H1 (cell line): Measurements from ENCODE around the gene PPARA. TPM values are rescaled to one million over a fixed set of nuclear protein-coding genes. Genes with fewer than 3 reads are reported as not detected.

ENCODE experiments used
- CTCF ChIA-PET: fragments of 300-600 bp; sonication (Branson Sonifier 250); formaldehyde crosslinking; loops from one replicate; lab custom pipeline; 2021; ENCODE audit not compliant: partially characterized antibody; lab: Charles Lee
- POLR2A ChIA-PET: fragments of 300-600 bp; sonication (Branson Sonifier 250); formaldehyde crosslinking; loops from one replicate; lab custom pipeline; 2021; ENCODE audit warnings: inconsistent platforms; ENCODE audit not compliant: partially characterized antibody; lab: Charles Lee
- DNase-seq, 2 experiments: peaks; one replicate each; pipeline versions ENCODE4 v3.0.0 to v3.0.0-alpha.2; 2010 to 2022; ENCODE audit warnings: low spot score in 2 of 2, low read depth in 1 of 2, mixed read lengths in 1 of 2
- FAIRE-seq: peaks from 2 replicates; lab custom pipeline; 2011; peaks lifted over from hg19 to GRCh38; lab: Jason Lieb, UNC
- H2AFZ ChIP-seq: 2 replicates; pipeline ENCODE4 v1.8.1; 2012; ENCODE audit warnings: low read length, inconsistent platforms
- H2AK5ac ChIP-seq: 2 replicates; pipeline ENCODE4 v1.6.1; 2013; ENCODE audit warnings: low read depth, low read length
- H2BK120ac ChIP-seq: replicated peaks from 2 replicates; pipeline ENCODE3; 2013; ENCODE audit warnings: low read depth, low read length, inconsistent platforms
- H2BK12ac ChIP-seq: 2 replicates; pipeline ENCODE4 v1.6.1; 2013; ENCODE audit warnings: low read depth, low read length
- H2BK15ac ChIP-seq: 2 replicates; pipeline ENCODE4 v1.6.1; 2013; ENCODE audit warnings: low read length
- H2BK20ac ChIP-seq: 2 replicates; pipeline ENCODE4 v1.6.1; 2013; ENCODE audit warnings: low read length
- H2BK5ac ChIP-seq: 2 replicates; pipeline ENCODE4 v1.6.1; 2013; ENCODE audit warnings: low read depth, low read length
- H3K14ac ChIP-seq: 2 replicates; pipeline ENCODE4 v1.6.1; 2013; ENCODE audit warnings: inconsistent platforms; ENCODE audit not compliant: insufficient read length
- H3K18ac ChIP-seq: 2 replicates; pipeline ENCODE4 v1.6.1; 2013; ENCODE audit warnings: low read length; ENCODE audit errors: extremely low read depth
- H3K23ac ChIP-seq: 2 replicates; pipeline ENCODE4 v1.6.1; 2013; ENCODE audit warnings: inconsistent platforms; ENCODE audit not compliant: insufficient read length
- H3K23me2 ChIP-seq: 2 replicates; pipeline ENCODE4 v1.6.1; 2013; ENCODE audit warnings: low read depth, low read length
- H3K27ac ChIP-seq: 2 replicates; pipeline ENCODE4 v1.6.1; 2011; ENCODE audit warnings: low read depth, low read length, inconsistent platforms
- H3K27me3 ChIP-seq, 4 experiments: replicated peaks in 1 of 4; 1 replicate in 1 of 4; 2 replicates in 3 of 4; pipeline versions ENCODE4 v1.6.1 to v1.8.1; 2011 to 2013; ENCODE audit warnings: low read length in 3 of 4, mild to moderate bottlenecking in 3 of 4, inconsistent platforms in 2 of 4, mixed read lengths in 2 of 4, moderate library complexity in 1 of 4; ENCODE audit not compliant: control insufficient read depth in 3 of 4, insufficient read depth in 3 of 4; ENCODE audit errors: extremely low read depth in 1 of 4
- H3K36me3 ChIP-seq, 4 experiments: 2 replicates each; pipeline versions ENCODE4 v1.6.1 to v1.8.1; 2011 to 2013; ENCODE audit warnings: mild to moderate bottlenecking in 4 of 4, low read length in 3 of 4, moderate library complexity in 2 of 4, control low read depth in 1 of 4, inconsistent platforms in 1 of 4; ENCODE audit not compliant: insufficient read depth in 4 of 4, control insufficient read depth in 2 of 4
- H3K4ac ChIP-seq: replicated peaks from 2 replicates; pipeline ENCODE3; 2013; ENCODE audit warnings: low read length, low read depth, mixed read lengths, inconsistent platforms; ENCODE audit not compliant: insufficient read length
- H3K4me1 ChIP-seq, 4 experiments: replicated peaks in 1 of 4; 1 replicate in 1 of 4; 2 replicates in 3 of 4; pipeline versions ENCODE4 v1.6.1 to v1.8.1; 2011 to 2013; ENCODE audit warnings: low read length in 3 of 4, inconsistent platforms in 2 of 4, mixed read lengths in 1 of 4; ENCODE audit not compliant: insufficient read depth in 4 of 4, control insufficient read depth in 3 of 4
- H3K4me2 ChIP-seq, 2 experiments: 2 replicates each; pipeline versions ENCODE4 v1.6.1 to v1.8.1; 2011 to 2013; ENCODE audit warnings: low read depth in 2 of 2, low read length in 2 of 2, control low read depth in 1 of 2, inconsistent platforms in 1 of 2, mild to moderate bottlenecking in 1 of 2; ENCODE audit not compliant: insufficient read depth in 1 of 2
- H3K4me3 ChIP-seq, 4 experiments: fragments of 200-600, 300-600 bp in 1 of 4; sonication (generic), shearing (Covaris generic), sonication (Bioruptor Twin) in 1 of 4; 2 replicates each; pipeline versions ENCODE4 v1.5.1 to v1.8.1; 2011 to 2016; ENCODE audit warnings: low read length in 4 of 4, low read depth in 3 of 4, control low read depth in 2 of 4, inconsistent platforms in 2 of 4, mild to moderate bottlenecking in 2 of 4, mixed read lengths in 1 of 4, moderate library complexity in 1 of 4; ENCODE audit not compliant: insufficient read depth in 2 of 4; ENCODE audit errors: extremely low read depth in 1 of 4
- H3K56ac ChIP-seq: replicated peaks from 2 replicates; pipeline ENCODE3; 2013; ENCODE audit warnings: low read depth, mild to moderate bottlenecking, mixed read lengths, low read length, inconsistent platforms; ENCODE audit not compliant: insufficient read length
- H3K79me1 ChIP-seq: 2 replicates; pipeline ENCODE4 v1.6.1; 2013; ENCODE audit warnings: low read depth, low read length, control low read depth
- H3K79me2 ChIP-seq, 2 experiments: 2 replicates each; pipeline versions ENCODE4 v1.6.1 to v1.8.1; 2012 to 2013; ENCODE audit warnings: low read length in 2 of 2, mild to moderate bottlenecking in 2 of 2, inconsistent platforms in 1 of 2; ENCODE audit not compliant: insufficient read depth in 2 of 2, control insufficient read depth in 1 of 2
- H3K9ac ChIP-seq, 4 experiments: replicated peaks in 1 of 4; 1 replicate in 1 of 4; 2 replicates in 3 of 4; pipeline versions ENCODE4 v1.6.1 to v1.8.1; 2011 to 2013; ENCODE audit warnings: low read depth in 3 of 4, low read length in 3 of 4, control low read depth in 2 of 4, mild to moderate bottlenecking in 2 of 4, moderate library complexity in 2 of 4, inconsistent platforms in 1 of 4; ENCODE audit errors: extremely low read depth in 1 of 4
- H3K9me3 ChIP-seq, 2 experiments: 2 replicates each; pipeline versions ENCODE4 v1.6.1 to v1.8.1; 2012 to 2013; ENCODE audit warnings: mild to moderate bottlenecking in 2 of 2, moderate library complexity in 2 of 2, control low read depth in 1 of 2, inconsistent platforms in 1 of 2, low read depth in 1 of 2, low read length in 1 of 2, mixed read lengths in 1 of 2; ENCODE audit not compliant: insufficient read depth in 2 of 2
- H4K20me1 ChIP-seq, 2 experiments: replicated peaks in 1 of 2; 2 replicates each; pipeline versions ENCODE3 to v1.8.1; 2011 to 2013; ENCODE audit warnings: inconsistent platforms in 2 of 2, low read length in 2 of 2, mild to moderate bottlenecking in 1 of 2; ENCODE audit not compliant: insufficient read depth in 2 of 2, control insufficient read depth in 1 of 2
- H4K5ac ChIP-seq: 2 replicates; pipeline ENCODE4 v1.6.1; 2013; ENCODE audit warnings: low read length, low read depth, mixed read lengths, inconsistent platforms; ENCODE audit not compliant: insufficient read length
- H4K8ac ChIP-seq: 2 replicates; pipeline ENCODE4 v1.8.0; 2013; ENCODE audit warnings: mild to moderate bottlenecking, moderate library complexity, low read length, inconsistent platforms; ENCODE audit not compliant: insufficient read depth; ENCODE audit errors: extremely low read depth
- H4K91ac ChIP-seq: replicated peaks from 2 replicates; pipeline ENCODE3; 2013; ENCODE audit warnings: low read length, mixed read lengths, inconsistent platforms; ENCODE audit not compliant: insufficient read length
- CTBP2 ChIP-seq: IDR thresholded peaks from 2 replicates; pipeline ENCODE4 v1.7.0; 2011; ENCODE audit warnings: borderline replicate concordance, mild to moderate bottlenecking, moderate library complexity, mixed read lengths, low read length; ENCODE audit not compliant: insufficient read depth, insufficient read length
- EGR1 ChIP-seq: IDR thresholded peaks from 2 replicates; pipeline ENCODE4 v1.6.1; 2011; ENCODE audit warnings: low read depth, low read length, borderline replicate concordance
- GTF2F1 ChIP-seq: IDR thresholded peaks from 2 replicates; pipeline ENCODE4 v1.6.1; 2012; ENCODE audit warnings: low read depth, low read length, improper control_type of control experiment, borderline replicate concordance
- JUND ChIP-seq: IDR thresholded peaks from 2 replicates; pipeline ENCODE4 v1.6.1; 2011; ENCODE audit warnings: mild to moderate bottlenecking, improper control_type of control experiment, low read length
- KDM1A ChIP-seq: fragments of 200-600, 300-600 bp; sonication (generic); IDR thresholded peaks from 2 replicates; pipeline ENCODE4 v1.7.1; 2016; ENCODE audit warnings: mild to moderate bottlenecking, low read length, borderline replicate concordance
- POLR2A ChIP-seq, 2 experiments: IDR thresholded peaks; 1 replicate in 1 of 2; 2 replicates in 1 of 2; pipeline ENCODE4 v1.6.1; 2011; ENCODE audit warnings: low read depth in 2 of 2, low read length in 2 of 2, mild to moderate bottlenecking in 2 of 2; ENCODE audit errors: control extremely low read depth in 1 of 2
- RAD21 ChIP-seq, 2 experiments: IDR thresholded peaks in 1 of 2; conservative IDR thresholded peaks in 1 of 2; 2 replicates each; pipeline ENCODE4 v1.6.1; 2011; ENCODE audit warnings: low read depth in 2 of 2, low read length in 2 of 2, improper control_type of control experiment in 1 of 2, inconsistent platforms in 1 of 2, mild to moderate bottlenecking in 1 of 2, moderate library complexity in 1 of 2
- RXRA ChIP-seq: IDR thresholded peaks from 2 replicates; pipeline ENCODE4 v1.6.1; 2011; ENCODE audit warnings: low read depth, mild to moderate bottlenecking, low read length, moderate library complexity; ENCODE audit not compliant: insufficient read depth
- TCF12 ChIP-seq: IDR thresholded peaks from 2 replicates; pipeline ENCODE4 v1.6.1; 2011; ENCODE audit warnings: low read depth, mild to moderate bottlenecking, low read length
- TEAD4 ChIP-seq: IDR thresholded peaks from 2 replicates; pipeline ENCODE4 v1.6.1; 2012; ENCODE audit warnings: low read depth, low read length, inconsistent platforms, mixed read lengths
- WGBS, 2 experiments: shearing (Covaris generic) in 1 of 2; methylation state at CpG; one replicate each; pipeline versions ENCODE4 v1.1.6 to v1.1.7; 2013 to 2015; ENCODE audit warnings: low lambda C conversion rate in 2 of 2, mixed read lengths in 2 of 2, inconsistent platforms in 1 of 2, low coverage in 1 of 2, missing lambda C conversion rate in 1 of 2; ENCODE audit not compliant: insufficient replicate concordance in 2 of 2, insufficient coverage in 1 of 2, insufficient read length in 1 of 2; ENCODE audit errors: extremely low coverage in 1 of 2, missing lambda C conversion rate in 1 of 2; 5-methylcytosine and 5-hydroxymethylcytosine counted together
- polyA plus RNA-seq, 7 experiments: library from polyadenylated mRNA; depleted of rRNA in 3 of 7; stranded (reverse) in 5 of 7; unstranded in 2 of 7; fragments of >200 nt in 5 of 7; fragments of 200-250 nt in 2 of 7; gene quantifications; 1 replicate in 5 of 7; 2 replicates in 1 of 7; 4 replicates in 1 of 7; pipeline versions ENCODE4 v1.2.1 to v1.2.3, GENCODE V29; 2011 to 2013; ENCODE audit warnings: missing spikeins in 2 of 7, mixed read lengths in 2 of 7
- total RNA-seq: library from RNA; stranded (reverse); fragmentation: NEBNext Ultra II Directional; extraction: Animal tissue kit (Norgen Biotek cat#: 25700); gene quantifications from 2 replicates; pipeline ENCODE4 v1.2.1, GENCODE V29; 2021
- TF ChIP-seq, protein P1 (sequence below): IDR thresholded peaks from 2 replicates; pipeline ENCODE4 v1.6.1; 2011; ENCODE audit warnings: low read length, improper control_type of control experiment

The PPARA gene
- total and polyA plus RNA-seq, 2 of the 8 experiments (the other 6 are each of a cell fraction or from before 2014, with no cell fraction given): 3.1 to 8.2 TPM

DNA sequence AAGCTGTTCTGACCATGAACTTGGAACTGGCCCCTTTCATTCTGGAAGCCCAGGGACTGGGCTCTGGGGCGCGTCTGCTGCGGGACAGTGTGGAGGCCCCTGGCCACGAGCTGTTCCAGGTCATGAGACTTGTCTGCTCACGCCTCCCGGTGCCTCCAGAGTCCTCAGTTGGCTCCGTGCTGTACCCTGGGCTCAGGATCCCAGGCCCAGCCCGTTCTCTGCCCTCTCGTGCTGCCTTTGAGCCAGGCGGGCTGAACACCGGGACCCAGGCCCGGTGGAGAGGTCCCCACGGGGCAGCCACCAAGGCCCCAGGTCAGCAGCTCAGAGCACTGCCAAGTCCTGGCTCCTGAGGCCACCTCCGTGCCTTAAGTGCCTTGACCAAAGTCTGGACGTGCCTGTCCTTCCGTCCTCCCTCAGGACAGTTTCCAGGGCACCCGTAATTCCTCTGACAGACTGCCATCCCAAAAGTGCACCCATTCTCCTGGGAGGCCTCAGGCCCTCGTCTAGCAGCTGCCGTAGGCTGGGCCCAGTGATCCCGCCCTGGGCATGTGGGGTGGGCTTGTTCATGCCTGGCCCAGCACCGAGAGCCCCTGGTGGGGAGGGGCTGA lies 36.3 kb upstream of the PPARA start:
- Histone ChIP-seq H2BK12ac (0 out of 2 replicates have a peak overlapping the region, but pooled peaks have one; percentile 3), H3K4ac (no peak overlapping the region), H3K9ac (no peak overlapping the region), H3K23me2 (no peaks in the 10 kb centered on the region), H2BK5ac (no peak overlapping the region), H3K18ac (no peak overlapping the region), H4K8ac (no peak overlapping the region; the same call in 1 of the 2 replicates), H2AK5ac (no peak overlapping the region; the same call in 1 of the 2 replicates), H3K79me2 (no peaks in the 10 kb centered on the region), H3K4me1 (peaks cover 0 to 16% (median 11%) of the 10 kb centered on the region in 4 experiments; a peak in 6 of 7 replicates), H3K14ac (no peak overlapping the region), H3K9me3 (no peaks in the 10 kb centered on the region), H3K4me3 (no peak overlapping the region), H4K20me1 (peaks cover 0 to 1% of the 10 kb centered on the region in 2 experiments), H3K56ac (peak overlapping the region; percentile 42), H2BK120ac (no peak overlapping the region), H3K36me3 (no peaks in the 10 kb centered on the region; a peak in 1 of 8 replicates), H3K4me2 (no peak overlapping the region), H2AFZ (no peak overlapping the region), H3K79me1 (no peaks in the 10 kb centered on the region), H4K91ac (no peak overlapping the region), H2BK20ac (no peak overlapping the region), H3K27me3 (no peaks in the 10 kb centered on the region; a peak in 1 of 7 replicates), H3K23ac (no peak overlapping the region), H4K5ac (no peak overlapping the region), H2BK15ac (no peak overlapping the region), H3K27ac (no peak overlapping the region)
- ChIA-PET POLR2A (interaction anchor here (1.2 kb wide), 1 partner anchor 53 kb away, joined by 3 read pairs; no protein-coding TSS in a partner anchor), CTCF (interaction anchor here (0.6 to 10.9 kb wide), 13 partner anchors 12 to 123 kb away, joined by 3 to 147 read pairs (median 3); no protein-coding TSS in a partner anchor)
- WGBS, 2 experiments: 84% methylated on average over 20 of the region's 21 CpGs; no CpG with 5 or more reads in 1 of the 2 experiments
- DNase-seq (no peak), FAIRE-seq (no peak)
- no peak for TF ChIP-seq EGR1
- TF ChIP-seq CTBP2: no peak
- no peak for TF ChIP-seq RXRA
- no peak for TF ChIP-seq GTF2F1
- no peak for TF ChIP-seq JUND
- TF ChIP-seq, protein P1, sequence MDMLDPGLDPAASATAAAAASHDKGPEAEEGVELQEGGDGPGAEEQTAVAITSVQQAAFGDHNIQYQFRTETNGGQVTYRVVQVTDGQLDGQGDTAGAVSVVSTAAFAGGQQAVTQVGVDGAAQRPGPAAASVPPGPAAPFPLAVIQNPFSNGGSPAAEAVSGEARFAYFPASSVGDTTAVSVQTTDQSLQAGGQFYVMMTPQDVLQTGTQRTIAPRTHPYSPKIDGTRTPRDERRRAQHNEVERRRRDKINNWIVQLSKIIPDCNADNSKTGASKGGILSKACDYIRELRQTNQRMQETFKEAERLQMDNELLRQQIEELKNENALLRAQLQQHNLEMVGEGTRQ: no peak
- no peak for TF ChIP-seq KDM1A
- TF ChIP-seq RAD21 (IDR thresholded peaks at IDR 0.05 in 1 of 2, conservative IDR thresholded peaks at IDR 0.05 in 1 of 2; ENCODE audit: low read depth in 2 of 2, low read length in 2 of 2): no peak
- TF ChIP-seq TEAD4: no peak
- TF ChIP-seq TCF12: no peak
- TF ChIP-seq POLR2A (IDR thresholded peaks at IDR 0.05; ENCODE audit: control extremely low read depth in 1 of 2, low read depth in 2 of 2, low read length in 2 of 2): no peak
